ENCODE results near the gene SIPA1.

Gene SIPA1

DNA sequence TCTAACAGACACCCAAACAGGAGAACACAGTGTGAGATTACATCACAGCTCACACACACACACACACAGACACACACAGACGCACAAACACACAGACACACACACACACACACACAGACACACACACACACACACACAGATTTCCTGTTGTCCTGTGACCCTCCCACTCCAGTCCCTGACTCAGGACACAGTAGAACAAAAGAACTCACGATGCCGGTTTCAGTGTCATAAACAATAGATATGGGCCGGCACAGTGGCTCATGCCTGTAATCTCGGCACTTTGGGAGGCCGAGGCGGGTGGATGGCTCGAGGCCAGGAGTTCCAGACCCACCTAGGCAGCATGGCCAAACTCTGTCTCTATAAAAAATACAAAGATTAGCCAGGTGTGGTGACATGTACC lies 60.3 kb downstream of the SIPA1 start:
- TF ChIP-seq ELF4 (IDR thresholded peaks at IDR 0.05) (no peak), SUZ12 (IDR thresholded peaks at IDR 0.05) (no peak), BHLHE40 (IDR thresholded peaks at IDR 0.05; ENCODE audit: borderline replicate concordance) (no peak), NFRKB (IDR thresholded peaks at IDR 0.05) (no peak)
- TF ChIP-seq, protein P1, sequence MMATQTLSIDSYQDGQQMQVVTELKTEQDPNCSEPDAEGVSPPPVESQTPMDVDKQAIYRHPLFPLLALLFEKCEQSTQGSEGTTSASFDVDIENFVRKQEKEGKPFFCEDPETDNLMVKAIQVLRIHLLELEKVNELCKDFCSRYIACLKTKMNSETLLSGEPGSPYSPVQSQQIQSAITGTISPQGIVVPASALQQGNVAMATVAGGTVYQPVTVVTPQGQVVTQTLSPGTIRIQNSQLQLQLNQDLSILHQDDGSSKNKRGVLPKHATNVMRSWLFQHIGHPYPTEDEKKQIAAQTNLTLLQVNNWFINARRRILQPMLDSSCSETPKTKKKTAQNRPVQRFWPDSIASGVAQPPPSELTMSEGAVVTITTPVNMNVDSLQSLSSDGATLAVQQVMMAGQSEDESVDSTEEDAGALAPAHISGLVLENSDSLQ (IDR thresholded peaks at IDR 0.05) = no peak
- POLR2A ChIA-PET = no interaction called here
- DNase-seq (ENCODE audit: extremely low spot score) = no peak
- CTCF ChIA-PET = no interaction called here

GRCh38 chr11:65699306-65699705 lies 61.4 kb downstream of the SIPA1 start:
- no peak for TF ChIP-seq CTBP1 (IDR thresholded peaks at IDR 0.05; ENCODE audit: borderline replicate concordance)
- no peak for TF ChIP-seq SUZ12 (IDR thresholded peaks at IDR 0.05)
- no peak for TF ChIP-seq ARNT (IDR thresholded peaks at IDR 0.05)
- TF ChIP-seq LEF1 (IDR thresholded peaks at IDR 0.05; ENCODE audit: borderline replicate concordance) = no peak
- no peak for TF ChIP-seq SP1 (IDR thresholded peaks at IDR 0.05)
- TF ChIP-seq NFRKB (IDR thresholded peaks at IDR 0.05) = no peak
- no peak for TF ChIP-seq FOXA1 (IDR thresholded peaks at IDR 0.05)
- TF ChIP-seq ZNF384 (IDR thresholded peaks at IDR 0.05) = no peak
- TF ChIP-seq ELF4 (IDR thresholded peaks at IDR 0.05) = no peak
- TF ChIP-seq L3MBTL2 (conservative IDR thresholded peaks at IDR 0.05) = no peak
- no peak for TF ChIP-seq HDGF (IDR thresholded peaks at IDR 0.05; ENCODE audit: borderline replicate concordance)
- TF ChIP-seq FOXK2 (IDR thresholded peaks at IDR 0.05) = no peak
- TF ChIP-seq, protein P1 (IDR thresholded peaks at IDR 0.05) = no peak
- TF ChIP-seq TARDBP (IDR thresholded peaks at IDR 0.05) = no peak
- TF ChIP-seq FOXM1 (IDR thresholded peaks at IDR 0.05; ENCODE audit: borderline replicate concordance) = no peak
- no peak for TF ChIP-seq BHLHE40 (IDR thresholded peaks at IDR 0.05; ENCODE audit: borderline replicate concordance)
- CTCF ChIA-PET = no interaction called here
- DNase-seq (ENCODE audit: extremely low spot score) = no peak
- POLR2A ChIA-PET = no interaction called here

- no peak for TF ChIP-seq ARNT (IDR thresholded peaks at IDR 0.05)
- no peak for TF ChIP-seq CTBP1 (IDR thresholded peaks at IDR 0.05; ENCODE audit: borderline replicate concordance)
- TF ChIP-seq FOXM1 (IDR thresholded peaks at IDR 0.05; ENCODE audit: borderline replicate concordance) = no peak
- TF ChIP-seq L3MBTL2 (conservative IDR thresholded peaks at IDR 0.05) = no peak
- no peak for TF ChIP-seq HDGF (IDR thresholded peaks at IDR 0.05; ENCODE audit: borderline replicate concordance)
- no peak for TF ChIP-seq ELF4 (IDR thresholded peaks at IDR 0.05)
- no peak for TF ChIP-seq FOXA1 (IDR thresholded peaks at IDR 0.05)
- no peak for TF ChIP-seq BHLHE40 (IDR thresholded peaks at IDR 0.05; ENCODE audit: borderline replicate concordance)
- TF ChIP-seq TARDBP (IDR thresholded peaks at IDR 0.05) = no peak
- POLR2A ChIA-PET = no interaction called here
- CTCF ChIA-PET = no interaction called here
- DNase-seq (ENCODE audit: extremely low spot score) = no peak
Measured at GRCh38 chr11:65700399-65700798, 62.5 kb downstream of the SIPA1 start.

Data from HEK293T (cell line).